PC-3 (cell line): Measurements from ENCODE around the gene MRPL28. TPM values are rescaled to one million over a fixed set of nuclear protein-coding genes. Genes with fewer than 3 reads are reported as not detected.
"Not testable (repeated sequence)": the region's sequence is repeated elsewhere in the genome, so short reads cannot be mapped to it uniquely, and the experiment has no call there.

Experiments used
- ATAC-seq: fragments of 200-7000 bp; cut with Tn5 transposase; 2 replicates; pipeline ENCODE4 v1.9.1; 2020; ENCODE audit warnings: mild to moderate bottlenecking, moderate library complexity
- BruUV-seq: library from RNA; stranded (reverse); fragments of 400-500 nt; replicated peaks from 2 replicates; lab custom pipeline; 2021; lab: Mats Ljungman, UMichigan
- CTCF ChIA-PET: fragments of 300-600 bp; sonication (Branson Sonifier 250); formaldehyde crosslinking; loops from one replicate; lab custom pipeline; 2022; ENCODE audit warnings: antibody characterized with exemption; lab: Charles Lee
- POLR2A ChIA-PET: fragments of 300-600 bp; sonication (Branson Sonifier 250); formaldehyde crosslinking; loops from one replicate; lab custom pipeline; 2022; ENCODE audit warnings: antibody characterized with exemption; ENCODE audit not compliant: unreplicated experiment; lab: Charles Lee
- DNase-seq: peaks from one replicate; pipeline ENCODE4 v3.0.0-alpha.2; 2015
- H2AFZ ChIP-seq: fragments of 300-600 bp; sonication (generic); 2 replicates; pipeline ENCODE4 v1.6.0; 2016; ENCODE audit warnings: antibody characterized with exemption, low read length
- H3F3A ChIP-seq: fragments of 300-600 bp; sonication (generic); one replicate; pipeline ENCODE4 v1.6.0; 2017; ENCODE audit warnings: antibody characterized with exemption, low read length, control low read depth, mild to moderate bottlenecking; ENCODE audit not compliant: unreplicated experiment
- H3K27ac ChIP-seq: fragments of 300-600 bp; sonication (generic); 2 replicates; pipeline ENCODE4 v1.5.1; 2016; ENCODE audit warnings: mild to moderate bottlenecking, low read length
- H3K27me3 ChIP-seq: fragments of 300-600 bp; sonication (generic); 2 replicates; pipeline ENCODE4 v1.6.1; 2016; ENCODE audit warnings: low read length, mixed read lengths
- H3K36me3 ChIP-seq: fragments of 300-600 bp; sonication (generic); 2 replicates; pipeline ENCODE4 v1.6.1; 2016; ENCODE audit warnings: low read depth, mixed run types, low read length, mixed read lengths
- H3K4me1 ChIP-seq: fragments of 300-600 bp; sonication (generic); 2 replicates; pipeline ENCODE4 v1.5.1; 2016; ENCODE audit warnings: low read length; ENCODE audit not compliant: insufficient read depth
- H3K4me2 ChIP-seq: fragments of 300-600 bp; sonication (generic); 2 replicates; pipeline ENCODE4 v1.6.0; 2016; ENCODE audit warnings: low read length
- H3K4me3 ChIP-seq: fragments of 300-600 bp; sonication (generic); 2 replicates; pipeline ENCODE4 v1.5.1; 2016; ENCODE audit warnings: mild to moderate bottlenecking, low read length, mixed read lengths
- H3K79me2 ChIP-seq: fragments of 300-600 bp; sonication (generic); 2 replicates; pipeline ENCODE4 v1.6.1; 2017; ENCODE audit warnings: low read length, mixed read lengths
- H3K9ac ChIP-seq: fragments of 300-600 bp; sonication (generic); 2 replicates; pipeline ENCODE4 v1.6.0; 2016; ENCODE audit warnings: mild to moderate bottlenecking, low read length
- H3K9me2 ChIP-seq: fragments of 300-600 bp; sonication (generic); replicated peaks from 2 replicates; pipeline ENCODE4 v1.6.1; 2016; ENCODE audit warnings: mixed run types, low read length, mixed read lengths
- H3K9me3 ChIP-seq: fragments of 300-600 bp; sonication (generic); 2 replicates; pipeline ENCODE4 v1.6.1; 2016; ENCODE audit warnings: low read length, mixed read lengths
- H4K20me1 ChIP-seq: fragments of 300-600 bp; sonication (generic); 2 replicates; pipeline ENCODE4 v1.6.1; 2016; ENCODE audit warnings: low read length, mixed read lengths
- EZH2 ChIP-seq: fragments of 300-600 bp; sonication (generic); IDR thresholded peaks from one replicate; pipeline ENCODE4 v1.6.1; 2017; ENCODE audit warnings: antibody characterized with exemption, mild to moderate bottlenecking, low read length; ENCODE audit not compliant: unreplicated experiment
- EZH2phosphoT487 ChIP-seq: fragments of 300-600 bp; sonication (generic); IDR thresholded peaks from 2 replicates; pipeline ENCODE4 v1.6.1; 2018; ENCODE audit warnings: mild to moderate bottlenecking, antibody characterized with exemption, low read length, borderline replicate concordance
- intact Hi-C: fragments of 100-400 bp; cut with micrococcal nuclease; formaldehyde crosslinking; loops from 2 replicates; pipeline ENCODE4 v1.9.0; 2023
- total RNA-seq: library from RNA; depleted of rRNA; stranded (reverse); fragments of >200 nt; gene quantifications from 2 replicates; pipeline ENCODE4 v1.2.3, GENCODE V29; 2014
- TF ChIP-seq, protein P1 (sequence below): fragments of 300-600 bp; sonication (generic); conservative IDR thresholded peaks from 2 replicates; pipeline ENCODE4 v1.5.1; 2017; ENCODE audit warnings: antibody characterized with exemption, low read depth, mild to moderate bottlenecking, low read length

Gene MRPL28
- total RNA-seq, 1 experiment from 2014 or later, result 154 TPM

DNA sequence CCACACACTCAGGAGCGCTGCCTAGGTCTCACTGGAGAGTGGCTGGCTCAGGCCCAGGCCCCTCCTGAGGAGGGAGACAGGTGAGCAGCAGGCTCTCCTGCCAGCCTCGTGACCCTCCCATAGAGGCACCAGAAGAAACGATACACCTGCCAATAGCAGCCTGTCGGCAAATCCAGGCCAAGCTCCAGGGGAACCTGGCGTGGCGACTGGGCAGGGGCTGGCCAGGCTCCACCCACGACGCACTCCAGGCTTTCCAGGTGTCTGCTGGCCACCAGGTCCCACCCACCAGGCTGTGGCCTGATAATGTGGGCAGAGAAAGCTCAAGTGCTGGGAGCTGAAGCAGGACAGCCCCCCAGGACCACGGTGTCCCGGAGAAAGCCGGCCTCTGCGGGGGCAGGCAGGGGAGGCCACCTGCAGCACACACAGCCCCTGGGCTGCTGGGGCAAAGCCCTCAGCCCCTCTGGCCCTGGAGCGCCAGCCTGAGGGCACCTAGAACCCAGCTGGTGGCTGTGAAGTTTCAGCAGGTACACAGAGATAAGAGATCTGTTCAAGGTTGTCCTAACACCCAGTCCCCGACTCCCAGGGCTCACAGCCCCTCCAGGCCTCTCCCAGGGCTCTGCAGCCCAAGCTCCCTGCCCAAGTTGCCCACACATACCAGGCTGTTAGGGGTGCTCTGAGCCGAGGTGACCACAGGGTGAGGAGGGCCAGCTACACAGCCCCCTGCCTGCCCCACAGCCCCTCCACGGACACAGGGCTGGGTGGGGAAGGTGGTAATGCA, 9.0 kb upstream of the MRPL28 start:
- no TSS peak for BruUV-seq
- H3K9ac ChIP-seq, result no peak overlapping the region
- peaks cover 14% of the 10 kb centered on the region for H3K4me1 ChIP-seq
- ChIA-PET POLR2A (no interaction called here), CTCF (no interaction called here)
- H3K79me2 ChIP-seq, result peaks cover 22% of the 10 kb centered on the region
- no peak overlapping the region for H3K4me3 ChIP-seq
- H4K20me1 ChIP-seq, result no peaks in the 10 kb centered on the region
- H3K27ac ChIP-seq, result no peak overlapping the region
- H3K36me3 ChIP-seq, result no peaks in the 10 kb centered on the region
- no peaks in the 10 kb centered on the region for H3K9me2 ChIP-seq
- ATAC-seq, result no peak
- no peaks in the 10 kb centered on the region for H3K9me3 ChIP-seq
- no peak overlapping the region for H3K4me2 ChIP-seq
- H3K27me3 ChIP-seq, result no peaks in the 10 kb centered on the region
- TF ChIP-seq EZH2phosphoT487, result no peak
- TF ChIP-seq, protein P1, sequence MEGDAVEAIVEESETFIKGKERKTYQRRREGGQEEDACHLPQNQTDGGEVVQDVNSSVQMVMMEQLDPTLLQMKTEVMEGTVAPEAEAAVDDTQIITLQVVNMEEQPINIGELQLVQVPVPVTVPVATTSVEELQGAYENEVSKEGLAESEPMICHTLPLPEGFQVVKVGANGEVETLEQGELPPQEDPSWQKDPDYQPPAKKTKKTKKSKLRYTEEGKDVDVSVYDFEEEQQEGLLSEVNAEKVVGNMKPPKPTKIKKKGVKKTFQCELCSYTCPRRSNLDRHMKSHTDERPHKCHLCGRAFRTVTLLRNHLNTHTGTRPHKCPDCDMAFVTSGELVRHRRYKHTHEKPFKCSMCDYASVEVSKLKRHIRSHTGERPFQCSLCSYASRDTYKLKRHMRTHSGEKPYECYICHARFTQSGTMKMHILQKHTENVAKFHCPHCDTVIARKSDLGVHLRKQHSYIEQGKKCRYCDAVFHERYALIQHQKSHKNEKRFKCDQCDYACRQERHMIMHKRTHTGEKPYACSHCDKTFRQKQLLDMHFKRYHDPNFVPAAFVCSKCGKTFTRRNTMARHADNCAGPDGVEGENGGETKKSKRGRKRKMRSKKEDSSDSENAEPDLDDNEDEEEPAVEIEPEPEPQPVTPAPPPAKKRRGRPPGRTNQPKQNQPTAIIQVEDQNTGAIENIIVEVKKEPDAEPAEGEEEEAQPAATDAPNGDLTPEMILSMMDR, result no peak
- no peak for TF ChIP-seq EZH2
- no peaks in the 10 kb centered on the region for H3F3A ChIP-seq
- no peak for DNase-seq
- intact Hi-C loops, result no loop called here
- no peak overlapping the region for H2AFZ ChIP-seq

DNA sequence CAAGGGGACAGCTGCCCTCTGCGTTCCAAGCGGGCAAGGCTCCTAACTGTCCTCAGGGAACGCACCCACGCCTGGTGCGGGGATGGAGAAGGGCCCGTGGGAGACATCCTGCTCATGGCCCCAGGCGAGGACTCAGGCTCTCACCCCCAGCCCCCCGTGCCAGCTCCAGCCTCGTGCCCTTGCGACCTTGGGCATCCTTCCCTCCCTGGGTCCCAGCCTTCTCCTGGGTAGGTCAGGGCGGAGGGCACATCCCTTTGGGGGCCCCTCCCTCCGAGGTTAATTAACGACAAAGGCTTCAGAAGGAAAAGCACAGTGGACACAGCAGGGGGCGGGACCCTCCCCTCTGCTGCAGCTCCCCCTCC, 8.5 kb upstream of the MRPL28 start:
- no peak overlapping the region for H3K4me2 ChIP-seq
- H3K9me3 ChIP-seq, result no peaks in the 10 kb centered on the region
- no peaks in the 10 kb centered on the region for H3F3A ChIP-seq
- ChIA-PET POLR2A (no interaction called here), CTCF (no interaction called here)
- intact Hi-C loops, result no loop called here
- H2AFZ ChIP-seq, result no peak overlapping the region
- no peak overlapping the region for H3K27ac ChIP-seq
- TF ChIP-seq EZH2, result no peak
- TF ChIP-seq EZH2phosphoT487, result no peak
- TF ChIP-seq, protein P1, result no peak
- no peaks in the 10 kb centered on the region for H4K20me1 ChIP-seq
- ATAC-seq (no peak), DNase-seq (no peak)
- peaks cover 11% of the 10 kb centered on the region for H3K4me1 ChIP-seq
- no peak overlapping the region for H3K9ac ChIP-seq
- no TSS peak for BruUV-seq
- no peaks in the 10 kb centered on the region for H3K27me3 ChIP-seq
- H3K4me3 ChIP-seq, result no peak overlapping the region
- H3K36me3 ChIP-seq, result no peaks in the 10 kb centered on the region
- H3K79me2 ChIP-seq, result peaks cover 22% of the 10 kb centered on the region
- H3K9me2 ChIP-seq, result no peaks in the 10 kb centered on the region

DNA sequence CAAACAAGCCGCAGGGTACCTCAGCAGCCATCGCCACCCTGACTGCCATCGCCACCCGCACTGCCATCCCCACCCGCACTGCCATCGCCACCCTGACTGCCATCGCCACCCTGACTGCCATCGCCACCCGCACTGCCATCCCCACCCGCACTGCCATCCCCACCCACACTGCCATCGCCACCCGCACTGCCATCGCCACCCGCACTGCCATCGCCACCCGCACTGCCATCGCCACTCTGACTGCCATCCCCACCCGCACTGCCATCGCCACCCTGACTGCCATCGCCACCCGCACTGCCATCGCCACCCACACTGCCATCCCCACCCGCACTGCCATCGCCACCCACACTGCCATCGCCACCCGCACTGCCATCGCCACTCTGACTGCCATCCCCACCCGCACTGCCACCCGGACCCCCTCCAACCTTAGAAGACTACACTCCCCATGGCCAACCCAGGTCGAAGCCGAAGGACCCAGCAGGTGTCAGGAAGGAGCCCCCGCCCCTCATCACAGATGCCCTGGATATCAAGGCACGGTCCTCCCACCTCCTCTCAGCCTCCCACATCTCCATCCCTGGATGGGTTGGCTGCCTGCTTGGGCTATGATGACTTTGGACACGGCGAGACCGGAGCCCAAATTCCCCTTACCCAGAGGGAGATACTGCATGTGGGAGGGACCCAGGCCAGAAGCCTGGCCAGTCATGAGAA, 7.9 kb upstream of the MRPL28 start:
- H3K4me2 ChIP-seq, BruUV-seq, H3K4me1 ChIP-seq, H3K9me3 ChIP-seq, CTCF ChIA-PET, H3K4me3 ChIP-seq, ATAC-seq, H3K27ac ChIP-seq, H4K20me1 ChIP-seq, H3K9ac ChIP-seq, intact Hi-C loops, DNase-seq, H3K9me2 ChIP-seq, H2AFZ ChIP-seq, H3F3A ChIP-seq, H3K36me3 ChIP-seq, POLR2A ChIA-PET, H3K27me3 ChIP-seq: not testable (repeated sequence)
- H3K79me2 ChIP-seq, result peaks cover 22% of the 10 kb centered on the region
